Gastrocnemius medialis (tissue), 4 donors: ENCODE data around the gene FCHSD1. TPM values are rescaled to one million over a fixed set of nuclear protein-coding genes. Genes with fewer than 3 reads are reported as not detected.

Experiments used
- ATAC-seq, 2 donors: fragments of 150-250 bp; one replicate each; pipeline ENCODE4 v1.9.1; 2016
- DNase-seq, 2 donors: peaks; one replicate each; pipeline ENCODE4 v3.0.0-alpha.2; 2019
- H3K27ac ChIP-seq, 4 donors: fragments of 200-600 bp; sonication (generic); 1 replicate in 1 of 4; 2 replicates in 3 of 4; pipeline ENCODE4 v1.5.1; 2016 to 2018; ENCODE audit warnings: mild to moderate bottlenecking in 2 of 4, moderate library complexity in 1 of 4
- H3K27me3 ChIP-seq, 3 donors: fragments of 200-600 bp; sonication (generic) in 2 of 3; 1 replicate in 1 of 3; 2 replicates in 2 of 3; pipeline versions ENCODE4 v1.5.1 to v1.6.0; 2016 to 2019; ENCODE audit warnings: mild to moderate bottlenecking in 1 of 3, moderate library complexity in 1 of 3
- H3K36me3 ChIP-seq, 2 donors: fragments of 200-600 bp; sonication (generic) in 1 of 2; one replicate each; pipeline ENCODE4 v1.5.1; 2017 to 2018
- H3K4me1 ChIP-seq, 2 donors: fragments of 200-600 bp; sonication (generic) in 1 of 2; one replicate each; pipeline ENCODE4 v1.5.1; 2016 to 2017; ENCODE audit warnings: mild to moderate bottlenecking in 2 of 2
- H3K4me3 ChIP-seq, 4 donors: fragments of 200-600 bp; sonication (generic) in 3 of 4; 1 replicate in 1 of 4; 2 replicates in 3 of 4; pipeline ENCODE4 v1.5.1; 2016 to 2019; ENCODE audit warnings: mild to moderate bottlenecking in 2 of 4
- H3K9me3 ChIP-seq, 3 donors: fragments of 200-600 bp; sonication (generic) in 2 of 3; 1 replicate in 1 of 3; 2 replicates in 2 of 3; pipeline ENCODE4 v1.5.1; 2016 to 2019
- POLR2A ChIP-seq, 2 donors: fragments of 450-650 bp; IDR thresholded peaks; one replicate each; pipeline ENCODE4 v1.6.1; 2017; ENCODE audit warnings: antibody characterized with exemption in 2 of 2, mild to moderate bottlenecking in 2 of 2, moderate library complexity in 2 of 2
- in situ Hi-C, 4 donors: fragments of 200-750 bp; cut with MboI; loops; one replicate each; pipeline versions ENCODE4 v1.15.0 to v1.8.0; 2017; ENCODE audit warnings: low sequenced_read_pairs in 4 of 4
- intact Hi-C: fragments of 100-400 bp; cut with DNase I; formaldehyde crosslinking; loops from one replicate; pipeline ENCODE4 v1.15.1; 2023; ENCODE audit warnings: low total_unique reads
- total RNA-seq, 4 donors: library from RNA; depleted of rRNA; stranded (reverse); fragments of >200 nt; gene quantifications; one replicate each; pipeline versions ENCODE4 v1.1.0 to v1.2.3, GENCODE V29; 2016
- TF ChIP-seq, protein P1 (sequence below), 5 experiments: fragments of 450-650 bp in 3 of 5; fragments of 200-600 bp in 2 of 5; sonication (generic) in 2 of 5; IDR thresholded peaks in 4 of 5; conservative IDR thresholded peaks in 1 of 5; 1 replicate in 4 of 5; 2 replicates in 1 of 5; pipeline ENCODE4 v1.5.1; 2016 to 2019; ENCODE audit warnings: antibody characterized with exemption in 5 of 5, mild to moderate bottlenecking in 3 of 5, moderate library complexity in 3 of 5

FCHSD1 gene
- total RNA-seq, 4 donors from 2014 or later: 0.32 to 2.6 (median 0.65) TPM

DNA sequence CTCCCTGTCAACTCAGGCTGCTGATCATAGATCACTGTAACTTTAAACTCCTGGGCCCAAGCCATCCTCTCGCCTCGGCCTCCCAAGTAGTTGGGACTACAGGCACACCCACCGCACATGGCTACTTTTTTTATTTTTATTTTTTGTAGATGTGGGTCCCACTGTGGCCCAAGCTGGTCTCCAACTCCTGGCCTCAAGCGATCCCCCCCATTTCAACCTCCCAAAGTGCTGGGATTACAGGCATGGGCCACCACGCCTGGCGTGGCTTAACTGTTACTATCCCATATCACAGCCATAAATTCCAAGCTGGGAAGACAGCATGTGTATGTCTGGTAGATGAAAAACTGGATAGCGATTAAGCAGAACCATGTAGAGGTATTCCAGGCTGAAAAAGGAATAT is 15.6 kb downstream of the FCHSD1 start:
- ATAC-seq (peak in 1 of 2 donors; percentile 11), DNase-seq (no peak)
- Histone ChIP-seq H3K4me3 (peak overlapping the region; percentile 64 to 91 (median 88)), H3K27me3 (peaks cover 5 to 16% (median 12%) of the 10 kb centered on the region in 3 donors), H3K4me1 (peaks cover 22 to 26% of the 10 kb centered on the region in 2 donors), H3K36me3 (peaks cover 0 to 4% of the 10 kb centered on the region in 2 donors), H3K9me3 (no peaks in the 10 kb centered on the region), H3K27ac (peak overlapping the region in 3 of 4 donors; percentile 74 to 92 (median 83))
- in situ Hi-C loops (no loop called here), intact Hi-C loops (loop anchor here (1.0 kb wide), 1 partner anchor 16 kb away; no protein-coding TSS in a partner anchor)
- TF ChIP-seq, protein P1, sequence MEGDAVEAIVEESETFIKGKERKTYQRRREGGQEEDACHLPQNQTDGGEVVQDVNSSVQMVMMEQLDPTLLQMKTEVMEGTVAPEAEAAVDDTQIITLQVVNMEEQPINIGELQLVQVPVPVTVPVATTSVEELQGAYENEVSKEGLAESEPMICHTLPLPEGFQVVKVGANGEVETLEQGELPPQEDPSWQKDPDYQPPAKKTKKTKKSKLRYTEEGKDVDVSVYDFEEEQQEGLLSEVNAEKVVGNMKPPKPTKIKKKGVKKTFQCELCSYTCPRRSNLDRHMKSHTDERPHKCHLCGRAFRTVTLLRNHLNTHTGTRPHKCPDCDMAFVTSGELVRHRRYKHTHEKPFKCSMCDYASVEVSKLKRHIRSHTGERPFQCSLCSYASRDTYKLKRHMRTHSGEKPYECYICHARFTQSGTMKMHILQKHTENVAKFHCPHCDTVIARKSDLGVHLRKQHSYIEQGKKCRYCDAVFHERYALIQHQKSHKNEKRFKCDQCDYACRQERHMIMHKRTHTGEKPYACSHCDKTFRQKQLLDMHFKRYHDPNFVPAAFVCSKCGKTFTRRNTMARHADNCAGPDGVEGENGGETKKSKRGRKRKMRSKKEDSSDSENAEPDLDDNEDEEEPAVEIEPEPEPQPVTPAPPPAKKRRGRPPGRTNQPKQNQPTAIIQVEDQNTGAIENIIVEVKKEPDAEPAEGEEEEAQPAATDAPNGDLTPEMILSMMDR (IDR thresholded peaks at IDR 0.05 in 4 of 5, conservative IDR thresholded peaks at IDR 0.05 in 1 of 5): no peak
- TF ChIP-seq POLR2A (IDR thresholded peaks at IDR 0.05): no peak

DNA sequence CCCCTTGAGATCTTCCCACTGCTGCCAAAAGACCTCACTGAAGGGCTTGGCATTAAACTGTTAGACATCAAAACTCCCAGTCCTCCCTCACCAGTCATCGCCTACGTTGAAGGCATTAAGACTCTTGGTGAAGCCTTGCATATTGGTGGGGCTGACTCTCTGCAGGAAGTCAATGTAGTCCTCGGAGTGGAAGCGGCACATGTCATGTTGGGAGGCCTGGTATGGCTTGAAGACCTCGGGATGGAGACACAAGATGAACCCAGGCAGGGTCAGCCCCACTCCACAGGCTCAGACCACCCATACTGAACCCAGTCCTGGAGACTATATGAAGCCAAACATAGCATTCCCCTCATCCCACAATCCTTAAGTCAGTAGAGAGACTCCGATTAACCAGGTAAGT is 16.5 kb downstream of the FCHSD1 start:
- Histone ChIP-seq H3K27ac (no peak overlapping the region), H3K27me3 (peaks cover 5 to 16% (median 12%) of the 10 kb centered on the region in 3 donors), H3K9me3 (no peaks in the 10 kb centered on the region), H3K4me1 (peaks cover 22 to 26% of the 10 kb centered on the region in 2 donors), H3K4me3 (no peak overlapping the region), H3K36me3 (peaks cover 0 to 12% of the 10 kb centered on the region in 2 donors)
- DNase-seq (no peak), ATAC-seq (no peak)
- in situ Hi-C loops (loop anchor here in 1 of 4 donors (5.0 kb wide), 1 partner anchor 47 kb away; no protein-coding TSS in a partner anchor), intact Hi-C loops (loop anchor here (5.0 kb wide), 1 partner anchor 42 kb away; no protein-coding TSS in a partner anchor)
- TF ChIP-seq POLR2A (IDR thresholded peaks at IDR 0.05): no peak
- TF ChIP-seq, protein P1 (IDR thresholded peaks at IDR 0.05 in 4 of 5, conservative IDR thresholded peaks at IDR 0.05 in 1 of 5): no peak

DNA sequence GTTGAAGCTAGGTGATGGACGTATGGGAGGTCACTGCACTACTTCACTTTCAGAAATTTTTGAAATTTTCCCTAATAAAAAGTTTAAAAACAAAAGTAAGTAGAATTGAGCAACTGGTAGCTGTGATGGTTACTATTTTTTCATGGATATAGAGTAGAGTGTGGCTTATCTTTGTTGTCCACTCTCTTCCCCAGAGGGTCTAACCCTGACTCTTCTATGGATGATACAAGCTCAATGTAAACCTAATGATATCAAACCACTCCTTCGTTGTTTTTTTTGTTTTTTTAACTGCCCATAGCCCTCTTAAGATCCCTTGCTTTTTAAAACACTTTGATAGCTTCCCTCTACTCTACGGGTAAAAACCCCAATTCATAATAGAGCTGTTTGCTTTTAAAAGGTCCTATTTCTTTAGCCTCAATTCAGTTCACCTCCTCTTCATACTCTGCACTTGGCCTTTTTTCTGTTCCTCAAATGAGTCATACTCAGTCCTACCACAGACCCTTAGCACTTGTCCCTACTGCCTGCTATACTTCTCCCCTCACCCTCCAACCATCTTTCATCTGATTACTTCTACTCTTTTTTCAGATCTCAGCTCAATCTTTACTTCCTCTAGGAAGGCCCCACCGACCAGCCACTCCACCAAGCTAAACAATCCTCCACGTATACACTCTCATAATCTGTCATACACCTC is 17.2 kb downstream of the FCHSD1 start:
- DNase-seq (no peak), ATAC-seq (no peak)
- intact Hi-C loops: loop anchor here (5.0 kb wide), 1 partner anchor 42 kb away; no protein-coding TSS in a partner anchor
- TF ChIP-seq, protein P1 (IDR thresholded peaks at IDR 0.05 in 4 of 5, conservative IDR thresholded peaks at IDR 0.05 in 1 of 5): no peak
- no peak for TF ChIP-seq POLR2A (IDR thresholded peaks at IDR 0.05)
- H3K4me3 ChIP-seq: no peak overlapping the region
- in situ Hi-C loops: loop anchor here in 1 of 4 donors (5.0 kb wide), 1 partner anchor 47 kb away; no protein-coding TSS in a partner anchor
- no peak overlapping the region for H3K27ac ChIP-seq
- no peaks in the 10 kb centered on the region for H3K9me3 ChIP-seq
- H3K36me3 ChIP-seq: peaks cover 0 to 19% of the 10 kb centered on the region in 2 donors
- peaks cover 22 to 26% of the 10 kb centered on the region in 2 donors for H3K4me1 ChIP-seq
- peaks cover 5 to 16% (median 12%) of the 10 kb centered on the region in 3 donors for H3K27me3 ChIP-seq

DNA sequence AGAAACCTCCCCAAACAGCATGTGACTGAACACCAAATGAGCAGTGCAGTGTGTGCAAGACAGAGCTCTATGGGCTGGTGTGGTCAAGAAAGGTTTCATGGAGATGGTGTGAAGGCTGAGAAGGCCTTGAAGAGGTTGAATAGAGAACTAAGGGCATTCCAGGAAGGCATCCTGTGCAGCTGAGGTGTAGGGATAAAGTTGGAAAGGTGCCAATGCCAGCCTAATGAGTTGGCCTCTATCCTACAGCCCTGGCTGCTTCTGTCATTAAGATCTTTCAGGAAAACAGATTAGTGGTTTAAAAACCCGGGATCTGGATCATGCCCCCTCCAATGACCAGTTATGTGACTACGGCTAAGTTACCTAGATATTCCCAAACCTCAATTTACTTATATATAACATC is 18.6 kb downstream of the FCHSD1 start:
- in situ Hi-C loops (loop anchor here in 1 of 4 donors (5.0 kb wide), 1 partner anchor 45 kb away; no protein-coding TSS in a partner anchor), intact Hi-C loops (loop anchor here (5.0 kb wide), 1 partner anchor 40 kb away; no protein-coding TSS in a partner anchor)

More for the DNA sequence above, 18.6 kb downstream of the FCHSD1 start:
- DNase-seq (no peak), ATAC-seq (no peak)
- Histone ChIP-seq H3K36me3 (peaks cover 0 to 32% of the 10 kb centered on the region in 2 donors), H3K27me3 (peaks cover under 1 to 4% (median 3%) of the 10 kb centered on the region in 3 donors), H3K4me3 (no peak overlapping the region), H3K27ac (no peak overlapping the region), H3K4me1 (peaks cover 18 to 24% of the 10 kb centered on the region in 2 donors), H3K9me3 (no peaks in the 10 kb centered on the region)
- TF ChIP-seq POLR2A (IDR thresholded peaks at IDR 0.05): no peak
- TF ChIP-seq, protein P1 (IDR thresholded peaks at IDR 0.05 in 4 of 5, conservative IDR thresholded peaks at IDR 0.05 in 1 of 5): no peak
